Head of caudate nucleus (tissue), 42 donors: ENCODE measurements around the gene MYDGF.

ENCODE experiments used
- DNase-seq, 42 donors: peaks; one replicate each; pipeline versions ENCODE4 v3.0.0 to v3.0.0-alpha.2; 2020 to 2021; ENCODE audit warnings: mixed read lengths in 7 of 42
- intact Hi-C: fragments of 100-400 bp; cut with DNase I; formaldehyde crosslinking; loops from one replicate; pipeline ENCODE4 v1.15.0; 2022

MYDGF gene

GRCh38 chr19:4652075-4652474 is 18.1 kb downstream of the MYDGF start:
- intact Hi-C loops = no loop called here
- no peak for DNase-seq

- no peak for DNase-seq
- intact Hi-C loops = no loop called here
Observed at GRCh38 chr19:4650159-4650558, 20.0 kb downstream of the MYDGF start.

GRCh38 chr19:4649392-4650047 is 20.6 kb downstream of the MYDGF start:
- intact Hi-C loops = no loop called here
- DNase-seq = no peak

GRCh38 chr19:4647676-4648644 is 22.2 kb downstream of the MYDGF start:
- intact Hi-C loops = no loop called here
- DNase-seq = no peak

- DNase-seq = no peak
- intact Hi-C loops = no loop called here
Observed at GRCh38 chr19:4645718-4646117, 24.4 kb downstream of the MYDGF start.

- intact Hi-C loops = no loop called here
- DNase-seq = no peak
Observed at GRCh38 chr19:4642625-4643024, 27.5 kb downstream of the MYDGF start.

- no peak for DNase-seq
- intact Hi-C loops = no loop called here
Observed at GRCh38 chr19:4641132-4641531, 29.0 kb downstream of the MYDGF start.

GRCh38 chr19:4640247-4641000 is 29.7 kb downstream of the MYDGF start:
- intact Hi-C loops = no loop called here
- no peak for DNase-seq

- intact Hi-C loops = loop anchor here (5.0 kb wide), 1 partner anchor 62 kb away; no protein-coding TSS in a partner anchor
- peak in 1 of 42 donors; percentile 26 for DNase-seq
Observed at GRCh38 chr19:4639531-4640246, 30.5 kb downstream of the MYDGF start.

GRCh38 chr19:4638828-4639530 is 31.2 kb downstream of the MYDGF start, which contains the start of gene TNFAIP8L1:
TSS of gene TNFAIP8L1 (plus strand) at chr19:4639516. CDS start at chr19:4651870, 12,354 bp downstream.
- peak; percentile 89 to 98 (median 96) for DNase-seq
- intact Hi-C loops = loop anchor here (5.0 kb wide), 1 partner anchor 62 kb away; no protein-coding TSS in a partner anchor

- DNase-seq = no peak
- intact Hi-C loops = loop anchor here (5.0 kb wide), 1 partner anchor 61 kb away; no protein-coding TSS in a partner anchor
Observed at GRCh38 chr19:4638317-4638716, 31.8 kb downstream of the MYDGF start.

- intact Hi-C loops = loop anchor here (5.0 kb wide), 1 partner anchor 59 kb away; no protein-coding TSS in a partner anchor
- DNase-seq = no peak
Observed at GRCh38 chr19:4636761-4637160, 33.4 kb downstream of the MYDGF start.

- peak in 40 of 42 donors; percentile 34 to 86 (median 69) for DNase-seq
- intact Hi-C loops = loop anchor here (5.0 kb wide), 1 partner anchor 59 kb away; no protein-coding TSS in a partner anchor
Observed at GRCh38 chr19:4636151-4636717, 33.9 kb downstream of the MYDGF start.

GRCh38 chr19:4635754-4636116 is 34.4 kb downstream of the MYDGF start:
- intact Hi-C loops = loop anchor here (5.0 kb wide), 1 partner anchor 58 kb away; no protein-coding TSS in a partner anchor
- DNase-seq = no peak

- intact Hi-C loops = no loop called here
- peak in 40 of 42 donors; percentile 22 to 77 (median 54) for DNase-seq
Observed at GRCh38 chr19:4633140-4633967, 36.8 kb downstream of the MYDGF start.

- peak in 15 of 42 donors; percentile 24 to 72 (median 38) for DNase-seq
- intact Hi-C loops = no loop called here
Observed at GRCh38 chr19:4624733-4625362, 45.3 kb downstream of the MYDGF start.
